ENCODE data around the gene SPAG6. TPM values are rescaled to one million over a fixed set of nuclear protein-coding genes. Genes with fewer than 3 reads are reported as not detected.

The SPAG6 gene
- total RNA-seq, result 10.4 TPM
- long read RNA-seq, transcript SPAG6-203 (11 exons, 2,605 nt), result major isoform, 10 of 20 reads
- long read RNA-seq, partial matches to known transcripts, result 2 of 20 reads
- long read RNA-seq, other reads (novel, unspliced or antisense), result 6 of 20 reads

DNA sequence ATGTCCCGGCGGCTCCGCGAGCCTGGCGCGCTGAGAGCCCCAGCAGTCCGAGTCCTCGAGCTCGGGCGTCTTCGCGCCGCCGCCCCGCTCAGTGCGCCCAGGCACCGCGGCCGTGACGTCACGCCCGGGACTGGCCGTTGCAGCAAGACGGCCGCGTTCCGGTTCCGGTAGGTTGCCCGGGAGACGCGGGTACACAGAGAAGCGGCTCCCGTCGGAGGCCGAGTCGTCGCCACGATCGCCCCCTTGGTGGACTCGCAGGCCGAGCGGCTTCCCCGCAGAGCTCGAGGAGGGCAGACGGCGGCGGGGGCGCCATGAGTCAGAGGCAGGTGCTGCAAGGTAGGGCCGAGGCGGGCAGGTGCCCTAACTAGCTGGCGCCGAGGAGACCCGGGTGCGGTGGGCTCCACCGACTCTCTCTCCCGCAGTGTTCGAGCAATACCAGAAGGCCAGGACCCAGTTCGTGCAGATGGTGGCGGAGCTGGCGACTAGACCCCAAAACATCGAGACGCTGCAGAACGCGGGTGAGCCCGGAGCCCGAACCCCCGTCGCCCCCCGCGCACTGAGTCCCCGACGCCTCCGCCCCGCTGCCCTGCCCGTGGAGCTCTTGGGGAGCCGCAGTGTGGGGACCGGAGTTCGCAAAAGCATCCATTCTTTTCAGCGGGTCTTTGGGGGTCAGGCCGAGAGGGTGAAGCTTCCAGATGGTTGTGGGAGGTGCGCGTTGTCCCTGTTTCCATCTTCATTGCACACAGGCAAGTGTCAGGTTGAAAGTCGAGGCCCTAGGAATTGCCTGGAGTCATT lies at the start of gene SPAG6:
TSS of gene SPAG6 (plus strand) at position 196 of the 795 bp plus-strand sequence. CDS start at position 312, 116 bp downstream.
- intact Hi-C loops (cut with DNase I), result no loop called here
- Histone ChIP-seq H3K4me3 (peak within 1 kb of the TSS; percentile 31), H3K27me3 (ENCODE audit: low read depth) (peaks cover 83% of the 10 kb centered on the region), H3K27ac (no peak within 1 kb of the TSS), H3K9me3 (no peaks in the 10 kb centered on the region), H3K36me3 (no peaks in the 10 kb centered on the region), H3K4me1 (peaks cover 14% of the 10 kb centered on the region)
- ATAC-seq, result peak; percentile 17 to 57
- TF ChIP-seq, protein P1, sequence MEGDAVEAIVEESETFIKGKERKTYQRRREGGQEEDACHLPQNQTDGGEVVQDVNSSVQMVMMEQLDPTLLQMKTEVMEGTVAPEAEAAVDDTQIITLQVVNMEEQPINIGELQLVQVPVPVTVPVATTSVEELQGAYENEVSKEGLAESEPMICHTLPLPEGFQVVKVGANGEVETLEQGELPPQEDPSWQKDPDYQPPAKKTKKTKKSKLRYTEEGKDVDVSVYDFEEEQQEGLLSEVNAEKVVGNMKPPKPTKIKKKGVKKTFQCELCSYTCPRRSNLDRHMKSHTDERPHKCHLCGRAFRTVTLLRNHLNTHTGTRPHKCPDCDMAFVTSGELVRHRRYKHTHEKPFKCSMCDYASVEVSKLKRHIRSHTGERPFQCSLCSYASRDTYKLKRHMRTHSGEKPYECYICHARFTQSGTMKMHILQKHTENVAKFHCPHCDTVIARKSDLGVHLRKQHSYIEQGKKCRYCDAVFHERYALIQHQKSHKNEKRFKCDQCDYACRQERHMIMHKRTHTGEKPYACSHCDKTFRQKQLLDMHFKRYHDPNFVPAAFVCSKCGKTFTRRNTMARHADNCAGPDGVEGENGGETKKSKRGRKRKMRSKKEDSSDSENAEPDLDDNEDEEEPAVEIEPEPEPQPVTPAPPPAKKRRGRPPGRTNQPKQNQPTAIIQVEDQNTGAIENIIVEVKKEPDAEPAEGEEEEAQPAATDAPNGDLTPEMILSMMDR (IDR thresholded peaks at IDR 0.05), result no peak
- peak; percentile 80 for DNase-seq

- intact Hi-C loops (cut with DNase I), result loop anchor here (10.0 kb wide), 1 partner anchor 306 kb away; no protein-coding TSS in a partner anchor
- Histone ChIP-seq H3K9me3 (no peaks in the 10 kb centered on the region), H3K27ac (no peak overlapping the region), H3K4me3 (no peak overlapping the region), H3K27me3 (ENCODE audit: low read depth) (no peaks in the 10 kb centered on the region), H3K4me1 (no peaks in the 10 kb centered on the region), H3K36me3 (no peaks in the 10 kb centered on the region)
- no peak for ATAC-seq
- TF ChIP-seq, protein P1 (IDR thresholded peaks at IDR 0.05), result no peak
- no peak for DNase-seq
Measured at GRCh38 chr10:22301193-22301592, 44.1 kb upstream of the SPAG6 start.

DNA sequence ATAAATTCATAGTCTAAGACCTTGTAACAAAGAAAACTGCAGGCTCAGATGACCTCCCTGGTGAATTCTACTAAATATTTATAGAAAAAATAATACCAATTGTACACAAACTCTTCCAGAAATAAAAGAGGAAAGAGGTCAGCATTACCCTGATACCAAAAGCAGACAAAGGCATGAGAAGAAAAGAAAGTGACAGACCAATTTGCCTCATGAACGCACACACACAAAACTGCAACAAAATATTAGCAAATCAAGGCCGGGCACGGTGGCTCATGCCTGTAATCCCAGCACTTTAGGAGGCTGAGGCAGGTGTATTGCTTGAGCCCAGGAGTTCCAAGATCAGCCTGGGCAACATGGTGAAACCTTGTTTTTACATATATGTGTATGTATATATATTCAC lies 41.8 kb upstream of the SPAG6 start:
- no peak for ATAC-seq
- H3K4me1 ChIP-seq, result no peaks in the 10 kb centered on the region
- no peaks in the 10 kb centered on the region for H3K9me3 ChIP-seq
- H3K27ac ChIP-seq, result no peak overlapping the region
- DNase-seq, result no peak
- H3K27me3 ChIP-seq (ENCODE audit: low read depth), result peaks cover 5% of the 10 kb centered on the region
- TF ChIP-seq, protein P1 (IDR thresholded peaks at IDR 0.05), result no peak
- no peaks in the 10 kb centered on the region for H3K36me3 ChIP-seq
- intact Hi-C loops (cut with DNase I), result loop anchor here (10.0 kb wide), 1 partner anchor 309 kb away; no protein-coding TSS in a partner anchor
- H3K4me3 ChIP-seq, result no peak overlapping the region

- no peak for DNase-seq
- no peak for ATAC-seq
- intact Hi-C loops (cut with DNase I), result loop anchor here (10.0 kb wide), 1 partner anchor 311 kb away; no protein-coding TSS in a partner anchor
Measured at GRCh38 chr10:22305721-22306120, 39.6 kb upstream of the SPAG6 start.

GRCh38 chr10:22308390-22308789 lies 36.9 kb upstream of the SPAG6 start:
- H3K27ac ChIP-seq, result no peak overlapping the region
- no peaks in the 10 kb centered on the region for H3K36me3 ChIP-seq
- intact Hi-C loops (cut with DNase I), result loop anchor here (10.0 kb wide), 1 partner anchor 314 kb away; no protein-coding TSS in a partner anchor
- no peak for ATAC-seq
- H3K4me1 ChIP-seq, result no peaks in the 10 kb centered on the region
- no peak for DNase-seq
- peaks cover 5% of the 10 kb centered on the region for H3K27me3 ChIP-seq (ENCODE audit: low read depth)
- no peaks in the 10 kb centered on the region for H3K9me3 ChIP-seq
- no peak overlapping the region for H3K4me3 ChIP-seq
- TF ChIP-seq, protein P1 (IDR thresholded peaks at IDR 0.05), result no peak

More at GRCh38 chr10:22305721-22306120, 39.6 kb upstream of the SPAG6 start:
- H3K27me3 ChIP-seq (ENCODE audit: low read depth), result peaks cover 5% of the 10 kb centered on the region
- no peaks in the 10 kb centered on the region for H3K9me3 ChIP-seq
- no peak overlapping the region for H3K27ac ChIP-seq
- no peaks in the 10 kb centered on the region for H3K4me1 ChIP-seq
- H3K4me3 ChIP-seq, result no peak overlapping the region
- H3K36me3 ChIP-seq, result no peaks in the 10 kb centered on the region
- TF ChIP-seq, protein P1 (IDR thresholded peaks at IDR 0.05), result no peak
